ENCODE measurements around the gene DHRS13. TPM values are rescaled to one million over a fixed set of nuclear protein-coding genes. Genes with fewer than 3 reads are reported as not detected.
A peak's percentile ranks its signal among the peaks of the same experiment; 100 is the strongest.

Gene DHRS13
- total RNA-seq, 1 donor = 2.6 TPM

DNA sequence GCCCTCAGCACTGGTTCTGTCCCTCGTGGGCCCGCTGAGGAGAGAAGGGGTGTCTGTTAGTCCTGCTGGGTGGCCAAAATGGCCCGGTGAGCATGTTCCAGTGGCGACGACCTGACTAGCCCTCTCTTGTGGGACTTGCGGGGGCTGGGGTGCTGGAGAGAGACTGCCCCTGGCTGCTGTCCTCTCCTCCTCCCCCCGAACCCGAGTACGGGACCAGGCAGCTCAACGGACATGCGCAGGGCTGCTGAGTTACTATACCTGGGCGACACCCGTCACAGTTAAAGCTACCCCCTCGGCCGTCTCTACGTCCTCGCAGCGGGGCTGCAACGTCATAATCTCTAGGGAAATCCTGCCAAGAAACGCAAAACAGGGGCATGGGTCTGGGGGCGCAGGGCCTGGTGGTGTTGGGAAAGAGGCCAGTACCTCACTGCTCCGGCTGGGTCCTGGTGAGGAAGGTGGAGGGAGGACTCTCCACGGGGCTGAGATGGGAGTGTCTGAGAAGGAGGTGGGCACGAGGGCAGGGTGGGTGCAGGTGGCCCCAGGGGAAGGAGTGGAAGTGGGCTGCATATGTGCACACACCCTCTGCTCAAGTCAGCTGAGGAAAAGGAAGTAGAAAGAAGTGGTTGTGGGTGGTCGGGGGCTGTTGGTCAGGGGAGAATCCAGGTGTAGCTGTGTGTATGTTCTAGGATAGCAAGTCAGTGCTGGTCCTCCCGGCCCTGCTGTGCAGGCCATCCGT lies 18.7 kb downstream of the DHRS13 start:
- H3K4me3 ChIP-seq (ENCODE audit: low read depth, low read length) = no peak overlapping the region
- TF ChIP-seq, protein P1, sequence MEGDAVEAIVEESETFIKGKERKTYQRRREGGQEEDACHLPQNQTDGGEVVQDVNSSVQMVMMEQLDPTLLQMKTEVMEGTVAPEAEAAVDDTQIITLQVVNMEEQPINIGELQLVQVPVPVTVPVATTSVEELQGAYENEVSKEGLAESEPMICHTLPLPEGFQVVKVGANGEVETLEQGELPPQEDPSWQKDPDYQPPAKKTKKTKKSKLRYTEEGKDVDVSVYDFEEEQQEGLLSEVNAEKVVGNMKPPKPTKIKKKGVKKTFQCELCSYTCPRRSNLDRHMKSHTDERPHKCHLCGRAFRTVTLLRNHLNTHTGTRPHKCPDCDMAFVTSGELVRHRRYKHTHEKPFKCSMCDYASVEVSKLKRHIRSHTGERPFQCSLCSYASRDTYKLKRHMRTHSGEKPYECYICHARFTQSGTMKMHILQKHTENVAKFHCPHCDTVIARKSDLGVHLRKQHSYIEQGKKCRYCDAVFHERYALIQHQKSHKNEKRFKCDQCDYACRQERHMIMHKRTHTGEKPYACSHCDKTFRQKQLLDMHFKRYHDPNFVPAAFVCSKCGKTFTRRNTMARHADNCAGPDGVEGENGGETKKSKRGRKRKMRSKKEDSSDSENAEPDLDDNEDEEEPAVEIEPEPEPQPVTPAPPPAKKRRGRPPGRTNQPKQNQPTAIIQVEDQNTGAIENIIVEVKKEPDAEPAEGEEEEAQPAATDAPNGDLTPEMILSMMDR (IDR thresholded peaks at IDR 0.05; ENCODE audit: insufficient read depth, low read depth, low read length) = no peak

DNA sequence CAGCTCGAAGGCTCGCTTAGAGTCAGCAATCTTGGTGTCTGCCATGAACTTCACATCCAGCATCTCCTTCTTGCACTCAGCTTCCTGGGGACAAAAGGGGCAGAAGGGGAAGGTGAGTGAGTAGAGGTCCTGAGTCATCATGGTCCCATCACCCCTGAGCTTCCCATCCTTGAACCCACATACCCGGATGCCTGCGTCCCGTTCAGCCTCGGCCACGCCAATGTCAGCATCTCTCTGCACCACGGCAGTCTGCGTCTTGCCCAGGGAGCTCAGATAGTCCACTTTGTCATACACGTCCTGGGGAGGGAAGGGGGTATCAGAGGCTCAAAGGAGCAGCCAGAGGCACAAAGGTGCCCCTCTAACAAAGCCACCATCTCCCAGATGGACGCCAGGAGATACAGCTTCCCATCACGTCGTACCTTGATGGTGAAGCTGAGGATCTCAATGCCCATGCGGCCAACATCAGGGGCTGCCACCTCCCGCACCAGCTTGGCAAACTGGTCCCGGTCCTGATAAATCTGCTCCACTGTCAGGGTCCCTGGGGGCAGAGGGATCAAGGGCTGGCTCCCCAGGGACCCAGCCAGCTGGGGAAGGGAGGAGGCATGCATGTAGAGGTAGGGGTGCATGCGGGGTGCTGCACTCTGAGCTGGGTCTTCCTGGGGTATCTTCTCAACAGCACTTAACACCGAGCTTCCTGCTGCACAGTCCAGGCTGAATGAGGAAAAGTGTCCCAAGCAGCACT lies 20.6 kb downstream of the DHRS13 start:
- no peak for DNase-seq (ENCODE audit: low read depth)
- H3K4me3 ChIP-seq (ENCODE audit: low read depth, low read length) = no peak overlapping the region
- TF ChIP-seq, protein P1 (IDR thresholded peaks at IDR 0.05; ENCODE audit: insufficient read depth, low read depth, low read length) = no peak

More for the DNA sequence above, 18.7 kb downstream of the DHRS13 start:
- DNase-seq (ENCODE audit: low read depth) = no peak

DNA sequence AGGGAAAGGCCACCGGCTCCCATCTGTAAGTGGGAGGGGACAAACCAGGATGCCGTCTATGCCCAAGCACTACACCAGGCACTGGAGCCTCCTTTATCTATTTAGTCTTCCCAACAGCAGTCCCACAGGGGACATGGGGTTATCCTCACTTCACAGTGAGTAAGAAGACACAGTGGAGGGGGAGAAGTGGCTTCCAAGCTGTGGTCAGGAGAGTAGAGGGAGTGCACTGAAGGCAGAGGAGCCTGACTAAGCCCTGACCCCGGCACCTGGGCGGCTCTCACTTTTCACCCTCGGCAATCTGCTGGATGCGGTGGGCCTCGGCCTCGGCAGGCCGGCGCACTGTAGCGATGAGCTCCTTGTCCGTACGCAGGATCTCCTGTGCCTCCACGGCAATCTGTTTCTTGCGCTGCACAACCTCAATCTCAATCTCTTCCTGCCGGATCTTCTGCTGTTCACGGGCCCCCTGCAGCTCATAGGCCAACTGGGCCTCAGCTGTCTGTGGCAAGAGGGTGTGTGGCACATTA lies 21.3 kb downstream of the DHRS13 start:
- H3K4me3 ChIP-seq (ENCODE audit: low read depth, low read length) = no peak overlapping the region
- TF ChIP-seq, protein P1 (IDR thresholded peaks at IDR 0.05; ENCODE audit: insufficient read depth, low read depth, low read length) = no peak
- no peak for DNase-seq (ENCODE audit: low read depth)

DNA sequence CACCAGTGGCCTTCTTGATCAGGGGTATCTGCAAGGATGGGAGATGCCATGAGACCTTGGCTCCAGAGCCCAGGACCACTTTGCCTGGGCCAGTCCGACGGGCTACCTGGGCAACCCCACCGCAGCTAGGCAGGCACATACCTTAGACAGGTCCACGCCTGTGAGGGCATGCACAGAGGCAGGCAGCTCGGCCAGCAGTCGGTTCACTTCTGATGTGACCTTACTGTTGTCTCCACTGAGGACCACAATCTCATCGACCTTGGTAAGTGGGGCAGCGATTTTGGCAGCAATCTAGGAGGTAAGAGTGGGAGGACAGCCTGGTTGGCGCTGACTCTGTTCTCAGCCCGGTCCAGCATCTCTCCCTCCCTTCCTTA lies 22.3 kb downstream of the DHRS13 start:
- no peak for DNase-seq (ENCODE audit: low read depth)

DNA sequence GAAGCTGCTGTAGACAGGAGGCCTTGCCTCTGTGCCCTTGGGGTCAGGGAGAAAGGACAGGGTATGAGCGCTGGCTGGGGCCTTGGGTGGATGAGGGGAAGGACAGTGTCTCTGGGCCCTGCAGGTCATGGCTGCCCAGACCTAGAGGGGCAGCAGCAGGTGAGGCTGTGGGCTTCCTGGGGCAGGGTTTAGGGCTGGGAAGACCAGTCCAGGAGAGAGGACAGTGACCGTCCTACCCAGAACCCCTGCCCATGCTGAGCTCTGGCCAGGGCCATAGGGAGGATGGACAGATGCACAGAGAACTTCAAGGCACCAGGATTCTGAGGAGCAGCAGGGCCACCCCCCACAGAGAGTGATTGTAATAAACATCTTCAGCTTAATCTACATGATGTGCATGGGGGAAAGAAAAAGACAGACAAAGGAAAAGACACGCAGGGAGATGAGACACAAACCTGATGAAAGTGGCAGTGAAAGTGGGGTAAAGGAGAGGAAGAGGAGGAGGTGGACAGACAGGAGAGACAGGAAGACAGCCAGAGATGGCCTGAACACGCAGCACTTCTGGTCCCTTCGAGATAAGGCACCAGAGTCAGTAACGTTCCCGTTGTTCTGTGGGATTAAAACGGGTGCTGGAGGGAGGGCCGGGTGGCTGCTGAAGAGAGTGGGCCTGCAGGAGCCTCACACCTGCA lies 22.9 kb downstream of the DHRS13 start:
- DNase-seq (ENCODE audit: low read depth) = no peak
- no peak overlapping the region for H3K4me3 ChIP-seq (ENCODE audit: low read depth, low read length)
- TF ChIP-seq, protein P1 (IDR thresholded peaks at IDR 0.05; ENCODE audit: insufficient read depth, low read depth, low read length) = no peak

More for the DNA sequence above, 22.3 kb downstream of the DHRS13 start:
- no peak overlapping the region for H3K4me3 ChIP-seq (ENCODE audit: low read depth, low read length)
- TF ChIP-seq, protein P1 (IDR thresholded peaks at IDR 0.05; ENCODE audit: insufficient read depth, low read depth, low read length) = no peak

DNA sequence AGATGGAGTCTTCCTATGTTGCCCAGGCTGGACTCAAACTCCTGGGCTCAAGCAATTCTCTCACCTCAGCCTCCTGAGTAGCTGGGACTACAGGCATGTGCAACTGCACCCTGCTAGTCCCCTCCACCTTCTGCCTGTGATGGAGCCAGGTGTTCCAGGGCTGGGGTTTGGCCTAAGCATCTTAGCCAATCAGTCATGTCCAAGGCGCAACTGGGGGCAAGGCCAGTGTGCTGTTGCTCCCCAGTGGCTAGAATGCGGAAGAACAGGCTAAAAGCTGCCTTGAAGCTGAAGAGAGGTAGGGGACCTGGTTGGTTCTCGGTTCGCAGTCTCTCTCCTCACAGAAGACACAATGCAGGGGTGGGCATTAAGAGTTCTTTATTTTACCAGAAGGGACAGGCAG lies 23.9 kb downstream of the DHRS13 start:
- no peak overlapping the region for H3K4me3 ChIP-seq (ENCODE audit: low read depth, low read length)
- TF ChIP-seq, protein P1 (IDR thresholded peaks at IDR 0.05; ENCODE audit: insufficient read depth, low read depth, low read length) = peak; percentile 70
- peak; percentile 63 for DNase-seq (ENCODE audit: low read depth)
